ENCODE results near the gene USB1. TPM values are rescaled to one million over a fixed set of nuclear protein-coding genes. Genes with fewer than 3 reads are reported as not detected.
"Not testable (repeated sequence)": the region's sequence is repeated elsewhere in the genome, so short reads cannot be mapped to it uniquely, and the experiment has no call there.

The USB1 gene
- total RNA-seq, 1 experiment from 2014 or later = 15.4 TPM

GRCh38 chr16:57994361-57994760 lies 6.8 kb upstream of the USB1 start:
- DNase-seq (ENCODE audit: low read depth) = no peak

- DNase-seq (ENCODE audit: low read depth) = peak; percentile 67
Measured at GRCh38 chr16:57994778-57995177, 6.4 kb upstream of the USB1 start.

GRCh38 chr16:57995721-57996405 lies 5.3 kb upstream of the USB1 start:
- no peak for DNase-seq (ENCODE audit: low read depth)

- DNase-seq (ENCODE audit: low read depth) = no peak
Measured at GRCh38 chr16:57996406-57997175, 4.6 kb upstream of the USB1 start.

- DNase-seq (ENCODE audit: low read depth) = no peak
Measured at GRCh38 chr16:57997176-57997527, 4.1 kb upstream of the USB1 start.

GRCh38 chr16:57997528-57998265 lies 3.5 kb upstream of the USB1 start:
- no peak for DNase-seq (ENCODE audit: low read depth)

- DNase-seq (ENCODE audit: low read depth) = peak; percentile 54
Measured at GRCh38 chr16:57998486-57998885, 2.7 kb upstream of the USB1 start.

GRCh38 chr16:57998992-57999365 lies 2.2 kb upstream of the USB1 start:
- DNase-seq (ENCODE audit: low read depth) = no peak

GRCh38 chr16:57999366-57999970 lies 1.7 kb upstream of the USB1 start:
- peak; percentile 44 for DNase-seq (ENCODE audit: low read depth)

- no peak for DNase-seq (ENCODE audit: low read depth)
Measured at GRCh38 chr16:57999971-58000705, 1.1 kb upstream of the USB1 start, which contains the start of gene ZNF319. Gene ZNF319, minus strand, starts transcription at chr16:58000672. Its CDS starts 2,407 bp downstream, at chr16:57998265.

GRCh38 chr16:58001781-58002415 lies 691 bp downstream of the USB1 start:
- no peak for DNase-seq (ENCODE audit: low read depth)

- DNase-seq (ENCODE audit: low read depth) = no peak
Measured at GRCh38 chr16:58002416-58002800, 1.2 kb downstream of the USB1 start.

- no peak for DNase-seq (ENCODE audit: low read depth)
Measured at GRCh38 chr16:58002936-58003335, 1.7 kb downstream of the USB1 start.

- DNase-seq (ENCODE audit: low read depth) = not testable (repeated sequence)
Measured at GRCh38 chr16:58004736-58005135, 3.5 kb downstream of the USB1 start.

GRCh38 chr16:58009856-58010416 lies 8.7 kb downstream of the USB1 start:
- DNase-seq (ENCODE audit: low read depth) = no peak

- DNase-seq (ENCODE audit: low read depth) = no peak
Measured at GRCh38 chr16:58010886-58011285, 9.7 kb downstream of the USB1 start.

- DNase-seq (ENCODE audit: low read depth) = no peak
Measured at GRCh38 chr16:58011652-58012051, 10.4 kb downstream of the USB1 start.

- DNase-seq (ENCODE audit: low read depth) = no peak
Measured at GRCh38 chr16:58012481-58012880, 11.3 kb downstream of the USB1 start.

GRCh38 chr16:58013201-58013956 lies 12.2 kb downstream of the USB1 start:
- DNase-seq (ENCODE audit: low read depth) = no peak

Measured in Daoy (cell line).